CD4-positive, alpha-beta T cell treated with Interleukin-4 for 1 hour (primary cell): Measurements from ENCODE around the gene TMEM114.

Experiments used
- DNase-seq, 2 donors: peaks; one replicate each; pipeline ENCODE4 v3.0.0-alpha.2; 2020 to 2022

TMEM114 gene

GRCh38 chr16:8589900-8590688, at the start of gene TMEM114:
Gene TMEM114 (minus strand): TSS chr16:8590511. CDS start chr16:8589838, 673 bp downstream.
- DNase-seq = no peak

DNA sequence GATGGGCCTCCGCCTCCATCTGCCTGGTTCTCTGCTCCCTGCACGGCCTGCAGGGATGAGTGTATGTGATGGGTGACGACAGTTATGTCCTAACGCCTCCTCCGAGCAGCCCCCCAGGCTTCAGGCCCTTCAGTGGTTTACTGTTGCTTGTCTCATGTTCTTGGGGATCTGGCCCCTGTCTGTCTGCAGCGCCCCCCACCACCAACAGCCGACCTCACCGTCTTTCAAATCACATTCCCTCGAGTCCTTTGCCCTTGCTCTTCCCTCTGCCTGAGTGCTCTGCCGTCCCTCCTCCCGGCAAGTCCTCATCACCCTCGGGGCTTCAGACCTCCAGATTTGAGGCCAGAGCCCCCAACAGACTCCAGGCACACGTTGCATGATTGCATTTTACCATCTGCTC, 49.4 kb upstream of the TMEM114 start:
- DNase-seq = no peak

DNA sequence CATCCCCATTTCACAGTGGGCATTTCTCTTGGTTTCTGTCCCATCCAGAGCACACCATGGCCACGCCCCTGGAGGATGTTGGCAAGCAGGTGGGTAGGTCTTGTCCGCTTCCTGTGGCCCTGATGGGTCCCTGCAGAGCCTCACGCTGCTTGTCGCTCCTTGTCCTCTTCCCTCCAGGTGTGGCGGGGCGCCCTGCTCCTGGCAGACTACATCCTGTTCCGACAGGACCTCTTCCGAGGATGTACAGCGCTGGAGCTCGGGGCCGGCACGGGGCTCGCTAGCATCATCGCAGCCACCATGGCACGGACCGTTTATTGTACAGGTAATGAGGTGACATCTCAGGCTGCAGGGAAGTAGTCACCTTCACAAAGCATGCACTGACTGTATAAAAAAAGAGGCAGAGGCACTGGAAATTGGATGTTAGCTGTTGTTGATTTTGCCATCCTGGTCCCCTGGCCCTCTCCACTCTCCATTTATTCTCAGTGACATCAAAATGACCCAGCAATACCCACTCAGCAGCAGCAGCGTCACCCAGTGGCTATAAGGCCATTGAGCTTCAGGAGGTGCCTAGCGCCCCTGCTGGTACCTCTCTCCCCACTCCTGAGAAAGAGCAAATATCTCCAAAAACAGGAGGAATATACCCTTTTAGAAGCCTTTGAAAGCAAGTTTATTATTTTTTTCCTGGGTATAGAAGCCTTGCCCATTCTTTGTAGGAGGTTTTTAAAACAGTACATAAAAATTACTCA, 44.9 kb upstream of the TMEM114 start:
- DNase-seq = no peak

- DNase-seq = peak; percentile 33 to 75
These were observed 42.4 kb upstream of the TMEM114 start for GRCh38 chr16:8632675-8633182.

DNA sequence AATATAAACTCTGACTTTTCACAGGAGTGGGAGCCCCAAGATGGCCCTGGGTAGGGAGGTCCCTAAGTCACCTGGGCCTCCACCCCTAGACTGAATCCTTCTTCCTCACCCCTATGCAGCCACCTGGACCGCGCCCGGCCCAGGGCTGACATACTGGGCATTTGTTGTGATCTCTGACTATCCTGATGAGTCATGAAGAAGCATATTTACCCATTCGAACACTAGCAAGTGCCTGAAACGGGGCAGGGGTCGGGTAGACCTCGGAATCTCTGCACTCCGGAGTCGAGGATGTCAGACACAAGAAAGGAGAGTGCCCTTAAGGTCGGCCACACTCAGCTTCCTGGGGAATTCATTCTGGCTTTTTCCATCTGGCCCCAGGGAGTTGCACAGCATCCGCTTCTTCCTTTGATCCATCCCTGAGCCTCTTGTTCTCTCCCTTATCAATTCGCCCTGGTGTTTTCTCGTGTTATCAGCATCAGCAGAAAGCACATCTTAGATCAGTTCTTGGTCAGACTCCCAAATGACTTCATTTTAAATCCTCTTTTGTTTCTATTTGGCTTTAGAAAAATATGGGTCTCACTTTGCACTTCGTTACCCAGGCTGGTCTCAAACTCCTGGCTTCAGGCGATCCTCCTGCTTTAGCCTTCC, 41.6 kb upstream of the TMEM114 start:
- DNase-seq = no peak

GRCh38 chr16:8631373-8631772, 41.1 kb upstream of the TMEM114 start:
- no peak for DNase-seq

DNA sequence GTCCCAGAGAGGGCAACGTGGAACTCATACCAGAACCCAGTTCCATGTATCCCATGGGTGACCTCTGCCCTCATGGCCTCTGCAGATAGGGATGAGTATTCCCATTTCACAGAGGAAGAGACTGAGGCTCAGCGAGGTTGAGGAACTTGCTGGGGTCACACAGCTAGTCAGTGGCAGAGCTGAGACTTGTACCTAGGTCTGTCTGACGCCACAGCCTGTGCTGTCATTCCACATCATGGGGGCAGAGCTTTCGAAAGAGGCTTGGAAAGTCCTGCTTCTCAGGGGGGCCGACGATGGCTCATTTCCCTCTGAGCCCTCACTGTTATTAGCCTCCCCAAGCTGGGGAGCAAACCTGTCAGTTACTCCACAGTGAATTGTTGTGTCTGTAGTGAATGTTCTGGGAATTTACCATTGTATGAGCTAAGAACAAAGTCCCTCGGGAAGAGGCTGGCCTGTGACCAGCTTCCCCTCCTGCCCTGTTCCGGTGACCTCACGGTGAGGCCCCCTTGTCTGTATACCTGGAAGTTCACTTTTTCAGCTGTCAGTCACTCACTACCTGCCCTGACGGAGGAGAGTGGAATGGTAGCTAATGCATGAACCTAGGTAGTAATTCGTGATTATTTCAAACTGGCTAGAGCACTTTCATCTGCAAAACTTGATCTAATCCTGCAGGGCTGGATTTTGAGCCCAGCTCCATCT, 40.1 kb upstream of the TMEM114 start:
- DNase-seq = no peak

- no peak for DNase-seq
These were observed 38.8 kb upstream of the TMEM114 start for GRCh38 chr16:8628981-8629725.

- no peak for DNase-seq
These were observed 37.1 kb upstream of the TMEM114 start for GRCh38 chr16:8627456-8627855.

GRCh38 chr16:8626946-8627345, 36.6 kb upstream of the TMEM114 start:
- no peak for DNase-seq

GRCh38 chr16:8625491-8626087, 35.3 kb upstream of the TMEM114 start:
- no peak for DNase-seq

DNA sequence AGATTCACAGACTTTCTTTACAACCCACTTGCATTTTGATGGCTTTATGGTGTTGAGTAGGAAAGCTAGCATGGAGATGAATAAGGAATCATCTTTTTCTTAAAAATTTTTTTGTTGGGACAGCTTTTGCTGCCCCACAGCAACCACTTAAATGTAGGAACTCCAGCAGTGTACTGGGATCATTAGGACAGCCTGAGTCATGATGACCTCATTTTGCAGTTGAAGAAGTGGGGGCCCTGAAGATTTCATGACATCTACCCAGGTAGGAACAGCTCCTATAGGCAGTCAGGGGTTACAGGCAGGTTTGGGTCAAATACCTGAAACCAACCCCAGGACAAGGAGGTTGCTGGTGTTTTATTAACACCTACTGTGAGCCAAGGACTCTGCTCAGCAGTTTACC, 33.3 kb upstream of the TMEM114 start:
- no peak for DNase-seq

GRCh38 chr16:8622315-8622656, 32.0 kb upstream of the TMEM114 start:
- no peak for DNase-seq

DNA sequence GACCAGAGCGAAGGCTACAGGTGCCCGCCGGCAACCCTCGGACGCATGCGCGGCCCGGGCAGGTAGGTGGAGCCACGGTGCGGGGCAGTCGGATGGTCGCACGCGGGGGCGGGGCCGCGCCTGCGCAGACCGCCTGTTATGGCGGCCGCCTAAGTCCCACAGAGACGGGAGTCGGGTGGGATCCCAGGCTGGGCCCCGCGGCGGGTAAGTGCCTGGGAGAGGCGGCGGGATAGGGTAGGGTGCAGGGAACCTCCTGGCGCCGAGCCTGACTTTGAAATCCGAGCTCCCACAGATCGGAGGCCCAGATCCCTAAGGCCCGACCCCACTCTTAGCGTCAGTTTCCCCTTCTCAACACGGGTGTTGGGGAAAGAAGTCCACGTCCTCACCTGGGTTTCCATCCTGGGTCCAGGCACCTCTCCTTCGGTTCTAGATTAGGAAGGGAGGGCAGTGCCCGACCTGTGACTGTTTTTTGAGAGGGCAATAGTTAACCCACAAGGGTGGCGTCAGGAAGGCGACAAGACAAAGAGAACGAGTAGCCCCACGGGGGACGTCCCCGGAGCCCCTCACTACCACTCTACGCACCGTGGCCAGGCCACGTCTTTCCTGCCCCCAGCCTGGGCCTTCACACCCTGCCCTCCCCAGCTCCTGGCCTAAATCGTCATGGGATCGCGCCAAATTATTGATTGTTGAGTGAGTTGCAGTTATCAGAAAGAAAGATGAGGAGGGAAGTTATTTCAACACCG, 31.4 kb upstream of the TMEM114 start, which contains the start of gene METTL22:
METTL22 (plus strand) TSS at position 127 of the 743 bp plus-strand sequence. CDS start 3,968 bp downstream, outside the sequence.
- DNase-seq = peak; percentile 91 to 92

DNA sequence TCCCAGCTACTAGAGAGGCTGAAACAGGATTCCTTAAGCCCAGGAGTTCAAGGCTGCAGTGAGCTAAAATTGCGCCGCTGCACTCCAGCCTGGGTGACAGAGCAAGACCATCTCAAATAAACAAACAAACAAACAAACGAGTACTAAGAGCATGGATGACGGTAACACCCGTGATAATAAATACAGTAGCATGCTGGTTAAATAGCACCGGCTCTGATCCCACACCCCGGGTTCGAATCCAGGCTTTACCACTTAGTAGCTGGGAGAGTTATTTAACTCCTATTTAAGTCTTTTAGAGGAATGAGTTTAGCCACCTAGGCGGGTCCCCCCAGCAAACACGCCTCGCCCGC, 30.9 kb upstream of the TMEM114 start:
- no peak for DNase-seq

GRCh38 chr16:8620535-8620934, 30.2 kb upstream of the TMEM114 start:
- DNase-seq = no peak

DNA sequence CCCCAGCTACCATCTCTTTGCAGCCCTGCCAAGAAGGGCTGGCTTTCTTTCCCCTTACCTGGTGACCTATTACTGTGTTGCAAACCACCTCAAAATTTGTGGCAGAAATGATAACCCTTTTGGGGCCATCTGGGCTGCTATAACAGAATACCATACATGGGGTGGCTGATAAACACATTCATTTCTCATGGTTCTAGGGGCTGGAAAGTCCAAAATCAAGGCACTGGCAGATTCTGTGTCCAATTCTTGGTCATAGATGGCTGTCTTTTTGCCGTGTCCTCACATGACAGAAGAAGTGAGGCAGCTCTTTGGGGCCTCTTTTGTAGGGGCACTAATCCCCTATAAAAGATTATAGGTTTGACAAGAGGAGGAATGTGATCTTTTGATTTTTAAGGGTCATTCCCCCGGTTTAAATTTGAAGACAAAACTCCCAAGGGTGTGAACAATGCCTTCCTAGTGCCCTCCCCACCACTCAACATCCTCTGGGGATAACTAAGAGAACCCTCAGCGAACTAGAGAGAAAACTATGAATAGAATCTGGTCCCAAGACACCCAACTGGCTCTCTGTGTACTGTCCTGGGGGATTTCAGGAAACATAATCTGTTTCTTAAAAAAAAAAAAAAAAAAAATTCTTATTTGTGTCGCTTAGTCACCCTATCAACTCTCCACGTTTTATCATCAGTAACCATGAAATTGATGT, 29.5 kb upstream of the TMEM114 start:
- no peak for DNase-seq

DNA sequence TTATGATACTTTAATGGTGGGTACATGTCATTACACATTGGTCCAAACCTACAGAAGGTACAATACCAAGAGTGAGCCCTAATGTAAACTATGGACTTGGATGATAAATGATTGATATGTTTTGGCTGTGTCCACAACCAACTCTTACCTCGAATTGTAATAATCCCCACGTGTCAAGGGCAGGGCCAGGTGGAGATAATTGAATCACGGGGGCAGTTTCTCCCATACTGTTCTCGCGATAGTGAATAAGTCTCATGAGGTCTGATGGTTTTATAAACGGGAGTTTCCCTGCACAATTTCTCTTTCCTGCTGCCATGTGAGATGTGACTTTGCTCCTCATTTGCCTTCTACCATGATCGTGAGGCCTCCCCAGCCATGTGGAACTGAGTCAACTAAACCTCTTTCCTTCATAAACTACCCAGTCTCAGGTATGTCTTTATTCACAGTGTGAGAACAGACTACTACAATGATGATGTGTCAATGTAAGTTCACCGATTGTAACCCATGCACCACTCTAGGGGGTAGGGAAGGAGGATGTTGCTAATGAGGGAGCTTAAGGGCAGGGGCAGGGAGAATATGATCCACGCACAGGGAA, 24.2 kb upstream of the TMEM114 start:
- DNase-seq = no peak

DNA sequence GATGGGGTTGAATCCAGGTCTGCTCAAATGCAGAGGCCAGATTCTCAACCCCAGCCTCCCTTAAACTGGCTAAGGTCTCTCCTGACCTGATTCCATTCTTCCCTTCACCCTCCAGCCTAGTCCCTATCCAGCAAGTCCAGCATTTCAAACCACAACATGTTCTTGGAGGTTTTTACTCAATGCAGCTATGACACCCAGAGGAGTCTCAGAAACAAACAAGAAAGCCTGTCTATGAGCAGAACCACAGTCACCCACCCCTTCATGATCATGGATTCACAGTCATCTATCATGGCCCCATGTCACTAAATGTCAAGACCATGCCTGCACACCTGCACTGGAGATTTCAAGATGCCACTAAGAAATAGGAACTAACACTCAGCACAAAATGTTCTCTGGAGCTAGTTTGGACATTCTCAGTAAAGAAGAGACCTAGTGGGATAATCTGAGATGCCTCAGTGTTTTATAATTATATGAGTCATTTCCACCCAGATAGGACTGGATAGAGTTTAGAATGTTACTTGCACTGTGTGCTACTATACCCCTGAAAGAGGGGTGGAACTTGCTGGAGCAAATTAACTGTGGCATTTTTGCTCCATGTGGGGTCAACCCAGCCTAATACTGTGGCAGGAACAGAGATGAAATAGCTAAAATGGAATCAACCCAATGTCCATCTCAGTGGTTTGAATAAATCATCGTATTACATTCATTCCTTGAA, 21.7 kb upstream of the TMEM114 start:
- no peak for DNase-seq
